T-cell (primary cell): ENCODE results near the gene PLXDC1. TPM values are rescaled to one million over a fixed set of nuclear protein-coding genes. Genes with fewer than 3 reads are reported as not detected.

Source experiments
- ATAC-seq, 4 experiments: fragments of 200-7000 bp in 3 of 4; fragments of 150-1000 bp in 1 of 4; cut with Tn5 transposase; replicated peaks in 1 of 4; 1 replicate in 3 of 4; 2 replicates in 1 of 4; pipeline ENCODE4 v1.10.0; 2021; ENCODE audit warnings: moderate library complexity in 3 of 4, mild to moderate bottlenecking in 2 of 4, moderate number of reproducible peaks in 1 of 4
- CTCF ChIA-PET, 2 donors: fragments of 300-600 bp; sonication (Branson Sonifier 250); formaldehyde crosslinking; loops; one replicate each; lab custom pipeline; 2022; ENCODE audit warnings: antibody characterized with exemption in 2 of 2; lab: Charles Lee
- POLR2A ChIA-PET, 2 donors: fragments of 300-600 bp; sonication (Branson Sonifier 250); formaldehyde crosslinking; loops; one replicate each; lab custom pipeline; 2022; ENCODE audit warnings: antibody characterized with exemption in 2 of 2; lab: Charles Lee
- DNase-seq, 35 experiments: peaks; one replicate each; pipeline versions ENCODE4 v3.0.0 to v3.0.0-alpha.2; 2013 to 2023
- H3K27ac ChIP-seq: one replicate; pipeline ENCODE4 v1.5.1; 2013; ENCODE audit warnings: low read length
- H3K27me3 ChIP-seq, 2 experiments: replicated peaks in 1 of 2; 1 replicate in 1 of 2; 2 replicates in 1 of 2; pipeline versions ENCODE4 v1.6.1 to v1.7.0; 2013; ENCODE audit warnings: low read length in 1 of 2, mixed read lengths in 1 of 2; ENCODE audit not compliant: control insufficient read depth in 2 of 2, insufficient read depth in 2 of 2; ENCODE audit errors: extremely low read depth in 1 of 2
- H3K36me3 ChIP-seq, 2 donors: 1 replicate in 1 of 2; 2 replicates in 1 of 2; pipeline versions ENCODE4 v1.6.1 to v1.7.0; 2013; ENCODE audit warnings: low read length in 1 of 2; ENCODE audit not compliant: control insufficient read depth in 2 of 2, insufficient read depth in 1 of 2; ENCODE audit errors: extremely low read depth in 1 of 2
- H3K4me1 ChIP-seq, 2 experiments: 1 replicate in 1 of 2; 2 replicates in 1 of 2; pipeline versions ENCODE4 v1.6.1 to v1.7.0; 2013; ENCODE audit warnings: low read length in 2 of 2, mixed read lengths in 1 of 2; ENCODE audit not compliant: insufficient read depth in 2 of 2, control insufficient read depth in 1 of 2; ENCODE audit errors: extremely low read depth in 1 of 2
- H3K4me3 ChIP-seq, 2 donors: 1 replicate in 1 of 2; 2 replicates in 1 of 2; pipeline versions ENCODE4 v1.5.1 to v1.7.0; 2013; ENCODE audit warnings: mild to moderate bottlenecking in 2 of 2, low read length in 1 of 2, moderate library complexity in 1 of 2; ENCODE audit not compliant: control insufficient read depth in 1 of 2; ENCODE audit errors: extremely low read depth in 1 of 2
- H3K9me3 ChIP-seq: 2 replicates; pipeline ENCODE4 v1.7.0; 2013
- H3K27ac Mint-ChIP-seq, 2 donors: one replicate each; pipeline ENCODE4 v1.8.0; 2020 to 2021; ENCODE audit warnings: mild to moderate bottlenecking in 2 of 2, mixed read lengths in 2 of 2
- H3K27me3 Mint-ChIP-seq, 2 donors: one replicate each; pipeline ENCODE4 v1.8.0; 2021 to 2022; ENCODE audit warnings: mixed read lengths in 2 of 2
- H3K36me3 Mint-ChIP-seq: one replicate; pipeline ENCODE4 v1.8.0; 2021; ENCODE audit warnings: mixed read lengths
- H3K4me1 Mint-ChIP-seq, 3 donors: one replicate each; pipeline ENCODE4 v1.8.0; 2020 to 2022; ENCODE audit warnings: mixed read lengths in 3 of 3, mild to moderate bottlenecking in 1 of 3
- H3K4me3 Mint-ChIP-seq, 3 donors: one replicate each; pipeline ENCODE4 v1.8.0; 2020 to 2022; ENCODE audit warnings: mild to moderate bottlenecking in 3 of 3, mixed read lengths in 3 of 3, moderate library complexity in 3 of 3
- H3K9me3 Mint-ChIP-seq, 3 donors: one replicate each; pipeline ENCODE4 v1.8.0; 2020 to 2022; ENCODE audit warnings: mixed read lengths in 3 of 3
- WGBS: methylation state at CpG from one replicate; pipeline ENCODE4 v1.1.5; 2013; ENCODE audit warnings: missing lambda C conversion rate; ENCODE audit not compliant: insufficient coverage; 5-methylcytosine and 5-hydroxymethylcytosine counted together
- total RNA-seq, 35 experiments: library from RNA in 6 of 35; stranded (reverse) in 6 of 35; fragments of 120-200 nt in 1 of 35; gene quantifications; one replicate each; pipeline versions ENCODE4 v1.2.1 to v1.2.4 and lab custom pipeline; 2013 to 2026

The PLXDC1 gene
- total RNA-seq, 5 donors from 2014 or later (not counting 1 experiment from before 2014, with no cell fraction given): 6.3 to 74.9 (median 13.9) TPM

DNA sequence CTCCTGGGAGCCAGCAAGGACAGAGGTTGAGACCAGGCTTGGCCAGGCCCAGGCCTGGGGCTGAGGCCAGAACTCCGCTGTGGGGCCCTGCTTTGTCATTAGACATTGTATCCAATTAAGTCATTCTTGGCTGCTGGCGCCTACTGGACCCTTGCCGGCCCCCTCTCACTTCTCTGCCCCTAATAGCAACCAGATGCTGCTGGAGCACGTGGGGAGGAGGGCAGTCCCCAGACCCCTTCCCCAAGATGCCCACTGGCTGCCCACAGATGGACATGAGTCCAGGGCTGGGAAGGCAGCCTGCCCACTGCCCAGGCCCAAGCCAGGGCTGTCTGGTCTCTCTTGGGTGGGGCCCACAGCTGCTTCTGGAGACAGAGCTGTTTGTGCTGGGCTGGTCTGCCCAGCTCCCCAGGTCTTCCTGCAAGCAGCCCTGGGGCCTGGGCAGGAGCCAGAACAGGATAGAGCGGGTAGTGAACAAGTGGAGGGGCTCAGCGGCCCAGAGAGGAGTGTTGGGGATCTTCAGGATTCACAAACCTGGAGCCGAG is 7.8 kb downstream of the PLXDC1 start:
- Histone ChIP-seq H3K4me1 (peaks cover 0 to 5% of the 10 kb centered on the region in 2 experiments), H3K9me3 (no peaks in the 10 kb centered on the region), H3K4me3 (no peak overlapping the region), H3K36me3 (peaks cover 0 to 3% of the 10 kb centered on the region in 2 donors), H3K27ac (no peak overlapping the region), H3K27me3 (peaks cover 0 to 3% of the 10 kb centered on the region in 2 experiments)
- peaks cover 0 to 3% (median 0%) of the 10 kb centered on the region in 3 donors for H3K9me3 Mint-ChIP-seq
- ChIA-PET CTCF (interaction anchor here in 1 of 2 donors (0.8 kb wide), 1 partner anchor 11 kb away, joined by 3 read pairs; no protein-coding TSS in a partner anchor), POLR2A (no interaction called here)
- no peak for ATAC-seq
- no peak overlapping the region for H3K27ac Mint-ChIP-seq
- H3K27me3 Mint-ChIP-seq: no peaks in the 10 kb centered on the region
- no peak overlapping the region for H3K4me3 Mint-ChIP-seq
- peaks cover 12 to 15% (median 12%) of the 10 kb centered on the region in 3 donors for H3K4me1 Mint-ChIP-seq
- WGBS: 90% methylated on average over 6 of the region's 7 CpGs
- no peaks in the 10 kb centered on the region for H3K36me3 Mint-ChIP-seq
- DNase-seq: no peak

DNA sequence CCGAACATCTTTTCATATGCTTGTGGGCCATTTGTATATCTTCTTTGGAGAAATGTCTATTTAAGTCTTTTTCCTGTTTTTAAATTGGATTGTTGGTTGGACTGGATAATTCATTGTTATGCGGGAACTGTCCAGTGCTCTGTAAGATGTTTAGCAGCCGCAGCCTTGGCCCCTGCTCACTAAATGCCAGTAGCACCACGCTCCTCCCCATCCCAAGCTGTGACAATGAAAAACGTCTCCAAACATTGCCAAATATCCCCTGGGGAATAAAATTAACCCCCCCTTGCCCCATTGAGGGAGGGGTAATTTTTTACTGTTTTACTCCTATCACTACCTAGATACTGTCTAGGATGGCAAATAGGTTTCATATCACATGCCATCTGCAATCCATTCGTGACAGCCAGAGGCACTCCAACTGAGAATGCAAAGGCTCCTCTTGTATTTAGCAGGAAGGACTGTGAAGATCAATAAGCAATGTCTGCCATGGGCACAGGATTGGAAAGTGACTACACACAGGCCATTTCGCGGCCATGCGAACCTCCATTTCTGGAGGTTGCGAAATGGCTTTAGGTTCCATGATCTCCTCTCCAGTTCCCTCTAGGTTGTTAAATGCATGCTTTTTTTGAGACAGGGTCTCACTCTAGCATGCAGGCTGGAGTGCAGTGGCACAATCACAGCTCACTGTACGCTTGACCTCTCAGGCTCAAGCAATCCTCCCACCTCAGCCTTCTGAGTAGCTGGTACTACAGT is 9.3 kb downstream of the PLXDC1 start:
- Mint-ChIP-seq H3K9me3 (peaks cover 0 to 3% (median 0%) of the 10 kb centered on the region in 3 donors), H3K27ac (no peak overlapping the region), H3K4me3 (no peak overlapping the region), H3K4me1 (peaks cover 5 to 10% (median 6%) of the 10 kb centered on the region in 3 donors), H3K36me3 (peaks cover 2% of the 10 kb centered on the region), H3K27me3 (no peaks in the 10 kb centered on the region)
- ChIA-PET CTCF (no interaction called here), POLR2A (interaction anchor here in 1 of 2 donors (0.6 kb wide), 1 partner anchor 23 kb away, joined by 3 read pairs; no protein-coding TSS in a partner anchor)
- ATAC-seq: no peak
- Histone ChIP-seq H3K36me3 (peaks cover 0 to 3% of the 10 kb centered on the region in 2 donors), H3K27me3 (peaks cover 0 to 3% of the 10 kb centered on the region in 2 experiments), H3K4me3 (no peak overlapping the region), H3K27ac (no peak overlapping the region), H3K4me1 (peaks cover 0 to 5% of the 10 kb centered on the region in 2 experiments), H3K9me3 (no peaks in the 10 kb centered on the region)
- DNase-seq: no peak
- 100% methylated on average over 1 of the region's 11 CpGs for WGBS

DNA sequence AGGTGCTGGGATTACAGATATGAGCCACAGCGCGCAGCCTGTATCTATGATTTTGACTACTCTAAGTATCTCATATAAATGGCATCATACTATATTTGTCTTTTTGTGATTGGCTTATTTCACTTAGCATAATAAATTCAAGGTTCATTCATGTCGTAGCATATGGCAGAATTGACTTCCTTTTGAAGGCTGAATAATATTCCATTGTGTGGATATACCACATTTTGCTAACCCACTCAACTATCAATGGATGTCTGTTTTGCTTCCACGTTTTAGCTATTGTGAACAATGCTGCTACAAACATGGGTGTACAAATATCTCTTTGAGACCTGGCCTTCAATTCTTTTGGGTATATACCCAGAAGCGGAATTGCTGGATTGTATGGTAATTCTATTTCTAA is 10.1 kb downstream of the PLXDC1 start:
- Mint-ChIP-seq H3K27me3 (no peaks in the 10 kb centered on the region), H3K27ac (no peak overlapping the region), H3K4me3 (no peak overlapping the region), H3K4me1 (peaks cover 5 to 10% (median 6%) of the 10 kb centered on the region in 3 donors), H3K36me3 (peaks cover 7% of the 10 kb centered on the region), H3K9me3 (peaks cover 0 to 3% (median 0%) of the 10 kb centered on the region in 3 donors)
- H3K4me1 ChIP-seq: peaks cover 0 to 5% of the 10 kb centered on the region in 2 experiments
- no peak for ATAC-seq
- WGBS: no CpG with 5 or more reads among the region's 5 CpGs
- peaks cover 0 to 3% of the 10 kb centered on the region in 2 experiments for H3K27me3 ChIP-seq
- peaks cover 0 to 3% of the 10 kb centered on the region in 2 donors for H3K36me3 ChIP-seq
- H3K27ac ChIP-seq: no peak overlapping the region
- CTCF ChIA-PET: interaction anchor here in 1 of 2 donors (0.6 to 0.9 kb wide), 2 partner anchors 158 to 194 kb away, joined by 3 to 8 read pairs; no protein-coding TSS in a partner anchor
- H3K4me3 ChIP-seq: no peak overlapping the region
- no peak for DNase-seq
- POLR2A ChIA-PET: no interaction called here
- H3K9me3 ChIP-seq: no peaks in the 10 kb centered on the region

DNA sequence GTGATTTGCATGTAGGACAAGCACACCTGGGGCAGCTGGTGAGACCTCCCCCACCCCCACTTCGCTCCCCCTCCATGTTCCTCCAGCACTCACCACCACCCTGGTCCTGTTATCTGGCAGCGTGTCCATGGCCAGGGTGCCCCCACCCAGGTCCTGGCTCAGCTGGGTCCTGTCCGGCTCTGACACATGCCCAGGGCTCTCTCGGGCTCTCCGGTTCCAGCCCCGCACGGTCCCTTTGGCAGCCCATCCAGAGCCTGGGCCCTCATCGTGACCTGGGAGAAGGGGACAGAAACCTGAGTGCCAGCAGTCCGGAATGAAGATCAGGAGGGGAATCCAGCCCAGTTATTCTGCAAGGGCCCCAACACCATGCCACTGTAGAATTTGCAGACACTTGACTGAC is 11.9 kb downstream of the PLXDC1 start:
- no peak overlapping the region for H3K4me3 ChIP-seq
- ATAC-seq: no peak
- peaks cover 2 to 4% (median 3%) of the 10 kb centered on the region in 3 donors for H3K4me1 Mint-ChIP-seq
- H3K27me3 Mint-ChIP-seq: no peaks in the 10 kb centered on the region
- peaks cover 0 to 3% (median 0%) of the 10 kb centered on the region in 3 donors for H3K9me3 Mint-ChIP-seq
- 98% methylated on average over 8 of the region's 9 CpGs for WGBS
- H3K9me3 ChIP-seq: no peaks in the 10 kb centered on the region
- H3K36me3 Mint-ChIP-seq: peaks cover 10% of the 10 kb centered on the region
- H3K27ac Mint-ChIP-seq: no peak overlapping the region
- CTCF ChIA-PET: no interaction called here
- peaks cover 0 to 3% of the 10 kb centered on the region in 2 donors for H3K36me3 ChIP-seq
- peaks cover 0 to 5% of the 10 kb centered on the region in 2 experiments for H3K4me1 ChIP-seq
- DNase-seq: no peak
- peaks cover 0 to 3% of the 10 kb centered on the region in 2 experiments for H3K27me3 ChIP-seq
- H3K27ac ChIP-seq: no peak overlapping the region
- POLR2A ChIA-PET: no interaction called here
- no peak overlapping the region for H3K4me3 Mint-ChIP-seq

GRCh38 chr17:39139161-39139511 is 12.3 kb downstream of the PLXDC1 start:
- ChIA-PET CTCF (no interaction called here), POLR2A (no interaction called here)
- Histone ChIP-seq H3K4me1 (peaks cover 0 to under 1% of the 10 kb centered on the region in 2 experiments), H3K27me3 (no peaks in the 10 kb centered on the region), H3K4me3 (no peak overlapping the region), H3K36me3 (peaks cover 0 to 3% of the 10 kb centered on the region in 2 donors), H3K9me3 (no peaks in the 10 kb centered on the region), H3K27ac (no peak overlapping the region)
- Mint-ChIP-seq H3K27me3 (no peaks in the 10 kb centered on the region), H3K4me1 (peaks cover 0 to 1% (median 0%) of the 10 kb centered on the region in 3 donors), H3K4me3 (no peak overlapping the region), H3K9me3 (peaks cover 0 to 3% (median 0%) of the 10 kb centered on the region in 3 donors), H3K27ac (no peak overlapping the region), H3K36me3 (peaks cover 10% of the 10 kb centered on the region)
- no peak for ATAC-seq
- DNase-seq: no peak
- 60% methylated on average over 1 of the region's 2 CpGs for WGBS

DNA sequence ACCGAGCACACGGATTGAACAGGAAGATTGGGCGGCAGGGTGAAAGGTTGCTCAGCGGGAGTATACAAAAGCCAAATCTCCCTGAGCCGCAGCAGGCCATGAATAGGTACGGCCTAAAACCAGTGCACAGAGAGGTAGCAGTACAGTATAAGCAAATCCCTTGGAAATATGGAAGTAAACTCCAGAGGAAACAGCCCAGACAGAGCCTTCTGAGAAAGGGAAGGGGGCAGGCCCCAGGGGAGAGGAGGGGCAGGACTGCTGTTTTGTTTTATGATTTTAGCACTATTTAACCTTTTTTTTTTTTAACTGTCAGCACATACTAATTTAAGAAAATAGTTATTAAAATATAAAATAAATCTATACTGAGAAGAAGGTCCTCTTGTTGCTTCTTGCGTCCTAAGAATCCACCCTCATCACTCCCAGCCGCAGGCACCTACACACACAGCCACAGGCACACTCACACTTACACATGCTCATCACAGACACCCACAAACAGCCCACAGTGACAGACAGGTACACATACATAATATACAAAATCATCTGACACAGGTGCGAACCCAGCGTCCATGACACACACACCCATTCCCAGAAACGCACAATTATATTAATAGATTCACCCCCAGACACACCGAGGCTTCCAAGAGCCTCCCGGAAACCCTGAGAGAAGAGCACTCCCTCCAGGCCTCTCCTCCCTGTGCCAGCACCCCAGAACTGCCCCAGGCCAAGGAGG is 12.8 kb downstream of the PLXDC1 start:
- Mint-ChIP-seq H3K4me1 (peaks cover 0 to 1% (median 0%) of the 10 kb centered on the region in 3 donors), H3K36me3 (peaks cover 10% of the 10 kb centered on the region), H3K9me3 (peaks cover 0 to 3% (median 0%) of the 10 kb centered on the region in 3 donors), H3K27me3 (no peaks in the 10 kb centered on the region), H3K27ac (no peak overlapping the region), H3K4me3 (no peak overlapping the region)
- ChIA-PET CTCF (interaction anchor here in 1 of 2 donors (0.6 kb wide), 1 partner anchor 867 kb away, joined by 3 read pairs; no protein-coding TSS in a partner anchor), POLR2A (no interaction called here)
- no peak for DNase-seq
- peaks cover 0 to 3% of the 10 kb centered on the region in 2 donors for H3K36me3 ChIP-seq
- 94% methylated on average over 12 of the region's 13 CpGs for WGBS
- no peaks in the 10 kb centered on the region for H3K27me3 ChIP-seq
- no peaks in the 10 kb centered on the region for H3K9me3 ChIP-seq
- H3K4me3 ChIP-seq: no peak overlapping the region
- no peak overlapping the region for H3K27ac ChIP-seq
- ATAC-seq: no peak
- H3K4me1 ChIP-seq: no peaks in the 10 kb centered on the region
